Measurements from ENCODE around the gene ATP6V0D1.
"Not testable (repeated sequence)": the region's sequence is repeated elsewhere in the genome, so short reads cannot be mapped to it uniquely, and the experiment has no call there.

The ATP6V0D1 gene

DNA sequence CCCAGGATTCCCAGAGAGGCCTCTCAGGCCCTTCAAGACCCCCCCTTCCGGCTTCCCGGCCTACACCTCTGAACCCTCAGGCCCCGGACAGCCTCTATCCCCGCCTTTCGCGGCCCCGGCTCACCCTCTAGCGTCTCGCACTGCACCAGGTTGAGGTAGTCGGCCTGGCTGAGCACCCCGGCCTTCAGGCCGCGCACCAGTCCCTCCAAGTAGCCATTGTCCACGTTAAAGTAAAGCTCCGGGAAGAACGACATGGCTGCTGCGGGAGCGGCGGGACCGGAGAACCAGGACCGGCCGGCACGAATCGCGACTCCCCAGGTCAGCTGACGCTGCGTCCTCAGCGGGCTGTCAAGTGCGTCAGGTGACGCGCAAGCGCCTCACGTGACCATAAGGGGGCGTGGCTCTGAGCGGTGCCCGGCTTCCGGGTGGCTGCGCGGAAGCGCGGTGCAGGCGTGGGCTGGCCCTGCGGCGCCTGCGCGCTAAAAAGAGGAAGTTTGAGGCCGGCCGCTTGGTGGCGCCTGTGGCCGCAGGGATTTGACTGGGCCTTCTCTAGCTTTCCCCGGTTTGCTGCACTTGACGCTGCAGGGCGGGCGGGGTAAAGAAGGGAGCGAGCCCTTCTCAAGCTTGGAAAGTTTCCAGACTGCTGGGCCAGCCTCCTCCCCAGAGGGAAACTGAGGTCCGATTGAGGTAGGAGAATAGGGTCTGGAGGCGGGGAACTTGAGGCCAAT, at the start of gene ATP6V0D1:
Gene ATP6V0D1 (minus strand): TSS at position 325 of the 728 bp plus-strand sequence. CDS start 71 bp downstream, at position 254.
- DNase-seq (ENCODE audit: low read depth), result peak; percentile 98

DNA sequence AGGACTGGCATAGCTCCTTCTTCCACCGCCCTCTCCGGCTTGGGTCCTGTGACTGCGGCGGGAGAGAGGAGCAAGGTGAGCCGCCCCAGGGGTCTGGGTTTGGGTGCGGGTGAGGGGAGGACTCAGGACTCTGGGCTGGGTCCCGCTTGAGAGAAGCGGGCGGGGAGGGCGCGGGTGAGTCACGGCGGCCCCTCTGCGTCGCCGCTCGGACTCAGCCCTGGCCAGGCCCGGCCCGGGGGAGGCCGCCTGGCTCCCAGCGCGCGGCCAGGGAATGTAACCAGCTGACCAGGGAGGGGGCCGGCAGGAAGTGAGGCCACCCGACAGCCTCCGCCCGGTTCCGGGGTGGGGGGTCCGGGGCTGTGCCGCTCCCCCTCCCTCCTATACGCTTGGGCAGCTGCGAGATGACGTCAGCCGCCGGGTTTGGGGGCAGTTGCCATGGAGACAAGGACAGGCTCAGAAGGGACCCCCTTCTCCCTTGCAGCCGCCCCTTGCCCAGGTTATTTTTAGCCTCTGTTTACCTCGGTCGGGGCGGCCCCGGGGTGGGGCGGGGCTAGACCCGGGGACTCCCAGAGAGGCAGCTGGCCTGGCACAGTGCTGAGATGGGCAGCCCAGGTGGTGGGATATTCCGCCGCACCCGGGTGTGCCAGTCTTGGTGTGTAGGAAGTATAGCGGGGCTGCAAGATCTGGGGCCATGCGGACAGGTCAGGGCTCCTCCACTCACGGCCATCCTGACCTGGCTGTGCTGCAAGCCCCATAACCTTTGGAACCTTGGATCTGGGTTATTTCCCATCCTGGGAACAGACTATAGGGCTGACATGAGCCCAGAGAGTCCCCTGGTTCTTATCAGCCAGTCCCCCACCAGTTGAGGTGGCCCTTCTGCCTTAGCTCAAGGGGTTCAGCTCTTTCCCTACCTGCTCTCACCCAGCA, 49.3 kb upstream of the ATP6V0D1 start:
- DNase-seq (ENCODE audit: low read depth), result no peak

DNA sequence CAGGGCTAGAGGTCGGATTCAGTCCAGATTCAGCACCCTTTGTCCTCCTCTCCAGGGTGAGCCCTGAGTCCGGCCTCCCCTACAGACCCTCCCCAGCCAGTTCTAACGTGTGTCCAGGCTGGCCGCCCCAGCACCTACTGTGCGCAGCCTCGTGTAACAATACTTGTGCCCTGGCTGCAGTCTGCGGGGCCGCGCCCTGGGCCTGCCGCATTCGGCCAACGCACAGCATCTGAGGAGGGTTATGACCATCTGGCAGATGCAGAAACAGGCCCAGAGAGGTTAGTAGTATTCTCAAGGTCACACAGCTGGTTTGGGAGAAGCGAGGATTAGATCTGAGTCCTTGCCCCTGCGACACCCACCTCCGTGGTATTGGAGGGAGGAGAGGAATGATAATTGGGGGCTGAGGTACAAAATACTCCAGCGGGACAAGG, 48.6 kb upstream of the ATP6V0D1 start:
- no peak for DNase-seq (ENCODE audit: low read depth)

DNA sequence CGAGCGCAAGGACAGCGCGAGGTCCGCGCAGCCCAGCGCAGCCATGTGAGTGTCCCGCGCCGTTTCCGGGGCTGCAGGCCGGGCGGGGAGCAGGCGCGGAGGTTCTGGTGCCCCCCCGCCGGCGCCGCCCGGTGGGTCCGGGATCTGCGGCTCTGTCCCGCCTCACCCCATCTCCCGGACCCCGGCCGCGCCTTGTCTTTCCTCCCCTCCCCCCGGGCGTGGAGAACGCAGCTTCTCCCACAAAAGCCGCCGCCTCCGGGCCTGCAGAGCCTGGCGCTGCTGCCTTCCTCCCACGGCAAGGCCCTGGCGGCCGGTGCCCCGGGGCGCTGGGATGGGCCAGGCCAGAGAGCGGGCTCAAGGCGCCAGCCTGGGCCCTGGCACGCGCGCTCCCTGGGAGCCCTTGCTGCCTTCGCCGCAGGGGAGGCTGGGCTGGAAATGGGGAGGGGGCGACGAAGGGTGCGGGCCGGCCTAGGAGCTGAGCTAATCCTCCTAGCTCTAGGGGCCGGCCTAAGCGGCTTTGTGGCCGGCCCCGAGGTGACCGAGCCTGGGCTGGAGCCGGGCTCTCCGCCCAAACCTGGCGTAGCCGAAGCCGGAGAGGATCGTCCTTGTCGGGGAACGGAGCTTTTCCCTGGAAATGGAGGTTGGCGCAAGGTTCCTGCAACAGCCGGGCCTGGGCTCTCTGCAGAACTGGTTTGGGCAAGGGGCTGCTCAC, 48.1 kb upstream of the ATP6V0D1 start:
- DNase-seq (ENCODE audit: low read depth), result no peak

DNA sequence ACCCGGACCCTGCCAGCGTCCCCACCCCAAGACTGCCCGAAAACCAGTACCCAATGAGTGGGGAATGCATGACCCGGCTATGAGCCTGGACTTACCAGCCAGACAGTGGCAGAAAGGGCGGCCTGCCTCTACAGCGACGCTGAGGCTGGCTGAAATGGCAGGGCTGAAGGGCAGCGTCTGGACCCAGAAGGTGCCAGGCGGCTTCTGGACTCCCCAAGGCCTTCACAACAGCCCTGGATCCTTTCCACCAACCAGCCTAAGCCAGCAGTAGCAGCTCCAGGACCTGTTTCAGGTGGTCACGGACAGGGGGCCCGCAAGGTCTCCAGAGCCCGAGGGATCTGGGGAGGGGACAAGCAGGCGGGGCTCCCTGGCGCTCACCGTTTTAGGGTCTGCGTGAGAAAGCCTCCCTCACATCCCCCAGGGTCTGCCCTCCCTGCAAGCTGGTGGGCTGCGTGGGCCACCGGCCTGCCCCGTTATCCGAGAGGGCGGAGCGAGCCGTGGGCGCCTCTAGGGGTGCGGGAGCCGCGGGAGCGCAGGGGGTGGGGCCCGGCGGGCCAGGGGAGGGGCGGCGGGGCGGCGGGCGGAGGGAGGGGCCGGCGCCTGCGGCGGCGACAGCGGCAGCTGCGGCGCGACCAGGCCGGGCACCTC, 47.4 kb upstream of the ATP6V0D1 start, which contains the start of gene RIPOR1:
Gene RIPOR1 (plus strand): TSS at position 608 of the 648 bp plus-strand sequence. CDS start 9,618 bp downstream, outside the sequence.
- DNase-seq (ENCODE audit: low read depth), result no peak

DNA sequence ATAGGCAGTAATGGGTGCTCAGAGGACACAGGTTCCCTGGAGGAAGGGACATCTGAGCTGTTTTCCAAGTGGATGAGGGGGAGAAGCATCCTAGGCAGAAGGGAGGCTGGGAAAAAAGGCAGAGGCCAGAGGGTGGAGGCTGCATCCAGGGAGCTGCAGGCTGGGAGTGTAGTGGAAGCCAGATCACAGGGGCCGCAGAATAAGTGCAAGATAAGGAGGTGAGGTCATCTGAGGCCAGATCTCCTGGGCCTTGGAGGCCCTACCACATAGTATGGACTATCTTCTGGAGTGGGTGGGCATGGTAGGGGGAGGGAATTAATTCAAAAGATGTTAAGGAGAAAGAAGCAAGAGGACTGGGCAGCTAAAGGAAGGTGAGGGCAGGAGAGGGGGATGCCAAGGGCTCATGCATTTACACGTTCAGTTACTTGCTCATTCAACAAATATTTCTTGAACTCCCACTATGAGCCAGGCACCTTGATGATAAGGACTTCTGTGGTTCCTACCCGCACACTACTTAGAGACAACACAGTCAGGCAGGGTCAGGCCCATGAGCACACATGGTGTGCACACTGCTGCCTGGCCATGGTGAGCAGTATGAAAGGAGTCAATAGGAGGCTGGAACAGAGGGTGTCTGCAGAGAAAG, 45.3 kb upstream of the ATP6V0D1 start:
- no peak for DNase-seq (ENCODE audit: low read depth)

DNA sequence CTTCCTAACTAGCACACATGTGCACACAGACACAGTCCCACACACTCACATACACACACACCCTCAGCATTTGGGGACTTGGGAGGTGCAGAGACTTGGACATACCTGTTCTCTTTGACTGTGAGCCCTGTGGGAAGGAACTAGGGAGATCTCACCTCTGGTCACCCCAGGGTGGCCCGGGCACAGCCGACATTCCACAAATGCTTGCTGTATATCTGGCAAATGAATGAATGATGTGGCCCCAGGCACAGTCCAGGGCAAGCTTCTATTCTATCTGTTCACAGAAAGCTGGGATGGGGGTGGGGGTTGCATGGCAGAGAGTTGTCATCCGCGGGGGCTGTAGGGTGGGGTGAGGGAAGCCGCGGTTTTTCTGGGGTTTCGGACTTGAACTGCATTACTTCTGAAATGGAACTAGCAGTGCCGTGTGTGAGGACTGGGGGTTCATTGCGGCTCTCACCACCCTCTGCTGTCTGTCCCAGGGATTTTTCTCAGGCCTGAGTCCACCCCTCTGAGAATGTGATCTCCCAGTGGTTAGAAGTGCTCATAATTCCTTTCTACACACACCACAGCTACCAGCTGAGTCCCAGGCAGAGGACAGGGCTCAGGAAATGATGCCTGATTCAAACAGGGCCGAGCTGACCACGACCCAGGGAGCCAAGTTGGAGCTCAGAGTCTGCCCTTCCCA, 44.4 kb upstream of the ATP6V0D1 start:
- no peak for DNase-seq (ENCODE audit: low read depth)

DNA sequence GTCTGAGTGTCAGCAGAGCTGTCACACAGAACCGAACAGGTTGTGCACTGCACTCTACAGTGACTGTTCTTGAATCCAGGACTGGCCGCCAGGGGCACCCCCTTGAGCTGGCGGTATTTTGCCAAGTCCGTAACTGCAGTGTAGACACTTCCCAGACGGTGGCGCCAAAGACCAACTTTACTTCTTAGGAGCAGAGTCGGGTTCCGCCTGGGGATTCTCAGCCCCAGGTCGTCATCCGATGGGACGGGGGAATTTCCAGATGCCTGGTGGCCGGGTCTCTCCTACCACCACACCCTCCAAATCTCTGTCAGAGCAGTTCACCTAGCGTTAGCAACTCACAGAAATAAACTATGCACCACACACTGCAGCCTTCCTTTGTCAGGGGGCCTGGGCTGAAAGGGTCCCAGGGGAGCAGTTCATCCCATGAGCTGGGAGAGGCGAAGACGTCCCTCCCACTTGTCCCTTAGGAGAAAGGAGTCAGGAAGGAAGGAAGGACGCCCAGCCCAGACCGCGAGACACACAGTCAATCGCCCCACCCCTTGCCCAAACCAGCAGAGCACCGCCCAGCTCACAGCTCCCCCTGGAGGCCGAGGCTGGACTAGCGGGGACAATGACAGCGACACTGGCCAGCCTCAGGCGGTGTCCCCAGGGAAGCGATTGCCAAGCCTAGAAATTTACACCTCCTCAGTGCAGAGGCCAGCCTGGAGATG, 40.3 kb upstream of the ATP6V0D1 start:
- peak; percentile 97 for DNase-seq (ENCODE audit: low read depth)

DNA sequence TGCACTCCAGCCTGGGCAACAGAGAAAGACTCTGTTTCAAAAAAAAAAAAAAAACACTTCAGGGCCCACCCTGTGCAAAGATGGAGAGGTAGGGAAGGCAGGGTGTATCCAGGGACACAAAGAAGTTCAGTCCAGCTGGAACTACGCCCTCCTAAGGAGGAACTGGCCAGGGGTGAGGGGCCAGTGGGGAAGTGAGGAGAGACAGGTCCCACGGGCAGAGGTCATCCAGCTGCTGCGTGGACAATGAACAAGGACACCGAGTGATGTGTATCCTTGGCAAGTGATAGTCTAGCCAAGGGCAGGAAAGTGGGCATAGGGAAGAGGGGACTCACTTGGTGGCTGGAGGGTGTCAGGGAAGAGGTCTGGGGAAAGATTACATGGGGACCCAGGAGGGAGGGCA, 38.3 kb upstream of the ATP6V0D1 start:
- DNase-seq (ENCODE audit: low read depth), result no peak

DNA sequence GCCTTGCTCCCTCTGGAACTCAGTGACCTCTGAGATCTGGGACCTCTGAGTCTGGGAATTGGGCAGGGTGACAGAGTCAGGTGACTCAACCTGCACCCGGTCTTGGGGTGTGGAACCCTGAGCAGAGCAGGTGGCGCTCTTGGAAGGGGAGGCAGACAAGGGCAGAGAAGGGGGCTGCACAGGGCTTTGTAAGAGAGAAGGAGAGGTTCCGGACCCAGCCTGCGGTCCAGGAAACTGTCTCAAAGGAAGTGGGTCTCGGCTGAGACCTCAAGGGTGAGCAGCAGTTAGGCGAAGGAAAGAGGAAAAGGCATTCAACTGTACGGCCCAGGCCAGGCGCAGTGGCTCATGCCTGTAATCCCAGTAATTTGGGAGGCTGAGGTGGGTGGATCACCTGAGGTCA, 37.7 kb upstream of the ATP6V0D1 start:
- DNase-seq (ENCODE audit: low read depth), result no peak

DNA sequence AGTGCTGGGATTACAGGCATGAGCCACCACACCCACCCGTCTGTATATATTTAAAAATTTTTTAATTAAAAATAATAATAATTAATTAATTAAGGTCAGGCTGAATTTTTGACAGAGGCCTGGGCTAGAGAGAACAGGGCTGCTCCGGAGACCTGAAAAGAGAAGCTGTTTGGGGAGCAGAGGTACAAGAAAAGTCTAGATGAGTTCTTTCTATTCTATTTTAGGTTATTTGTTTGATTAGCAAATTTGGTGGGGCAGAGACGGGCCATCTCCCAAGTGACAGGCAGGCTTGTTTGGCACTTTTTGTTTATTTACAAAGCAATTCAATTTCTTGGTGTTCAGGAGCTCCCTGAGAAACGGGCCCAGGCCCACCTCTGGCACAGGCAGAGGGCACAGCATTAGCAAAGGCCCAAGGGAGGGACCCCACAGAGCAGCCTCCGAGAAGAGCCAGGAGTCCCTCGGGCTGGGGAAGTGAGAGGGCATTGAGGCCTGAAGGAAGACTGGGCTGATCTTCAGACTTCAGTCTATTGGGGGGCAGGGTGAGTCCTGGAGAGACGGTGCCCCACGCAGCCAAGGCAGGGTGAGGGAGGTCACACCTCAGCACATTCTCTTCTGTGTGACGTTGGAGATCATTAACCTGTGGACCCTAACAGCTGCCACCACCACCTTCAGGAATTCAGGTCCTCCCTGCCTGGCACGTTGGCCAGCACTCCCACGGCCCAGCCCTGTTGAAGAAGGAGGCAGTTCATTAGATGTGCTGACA, 36.9 kb upstream of the ATP6V0D1 start:
- no peak for DNase-seq (ENCODE audit: low read depth)

DNA sequence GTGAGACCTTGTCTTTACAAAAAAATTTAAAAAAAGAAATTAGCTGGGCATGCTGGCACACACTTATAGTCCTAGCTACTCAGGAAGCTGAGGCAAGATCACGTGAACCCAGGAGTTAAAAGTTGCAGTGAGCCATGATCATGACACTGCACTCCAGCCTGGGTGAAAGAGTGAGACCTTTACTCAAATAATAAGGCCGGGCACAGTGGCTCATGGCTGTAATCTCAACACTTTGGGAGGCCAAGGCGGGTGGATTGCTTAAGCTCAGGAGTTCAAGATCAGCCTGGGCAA, 36.1 kb upstream of the ATP6V0D1 start:
- DNase-seq (ENCODE audit: low read depth), result no peak

DNA sequence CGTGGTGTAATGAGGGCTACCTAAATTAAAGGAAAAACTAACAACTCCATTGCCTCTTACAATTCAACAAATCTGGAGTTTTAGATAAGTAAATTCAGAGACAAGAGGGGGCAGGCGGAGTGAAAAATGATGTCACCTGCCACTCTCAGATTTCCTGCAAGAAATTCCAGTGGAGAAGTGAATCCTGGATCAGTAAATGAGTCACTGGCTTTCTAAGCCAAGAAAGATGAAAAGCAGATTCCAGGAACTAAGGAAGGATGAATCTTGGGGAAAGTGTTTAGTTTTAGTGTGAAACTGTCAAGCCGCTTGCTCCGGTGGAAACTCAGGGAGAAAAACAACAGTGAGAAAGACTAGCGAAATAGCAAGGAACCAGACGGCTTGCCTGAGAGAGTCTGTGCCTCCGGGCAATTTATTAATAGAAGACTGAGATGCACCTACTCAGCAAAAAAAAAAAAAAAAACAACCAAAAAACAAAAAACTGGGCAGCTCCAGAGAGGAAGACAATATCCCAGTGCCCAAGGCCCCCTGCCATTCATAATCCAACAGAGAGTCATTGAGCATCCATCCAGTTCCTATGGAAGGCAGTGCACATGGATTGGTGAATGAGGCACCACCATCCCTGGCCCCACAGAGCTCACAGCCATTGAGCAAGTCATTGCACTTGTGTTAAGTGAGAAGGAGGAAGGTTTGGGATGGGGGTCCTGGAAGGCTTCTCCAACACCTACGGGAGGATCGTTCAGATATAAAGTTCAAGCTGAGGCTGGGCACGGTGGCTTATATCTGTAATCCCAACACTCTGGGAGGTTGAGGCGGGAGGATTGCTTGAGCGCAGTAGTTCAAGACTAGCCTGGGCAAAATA, 35.6 kb upstream of the ATP6V0D1 start:
- DNase-seq (ENCODE audit: low read depth), result no peak

DNA sequence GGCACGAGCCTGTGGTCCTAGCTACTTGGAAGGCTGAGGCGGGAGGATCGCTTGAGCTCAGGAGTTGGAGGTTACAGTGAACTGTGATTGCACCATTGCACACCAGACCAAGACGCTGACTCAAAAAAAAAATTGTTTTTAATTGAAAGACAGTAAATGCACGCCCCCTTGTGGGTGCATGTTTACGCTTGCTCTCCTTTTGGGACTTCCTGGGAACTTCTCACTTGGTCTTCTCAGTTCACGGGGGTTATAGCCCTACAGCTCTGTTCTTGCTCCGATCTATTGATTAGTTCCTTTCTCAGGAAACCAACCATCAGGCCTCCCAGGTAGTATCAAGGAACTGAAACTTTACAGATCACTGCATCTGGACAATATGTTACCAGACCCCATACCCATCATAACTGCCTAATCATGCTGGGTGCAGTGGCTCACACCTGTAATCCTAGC, 33.4 kb upstream of the ATP6V0D1 start:
- peak; percentile 75 for DNase-seq (ENCODE audit: low read depth)

DNA sequence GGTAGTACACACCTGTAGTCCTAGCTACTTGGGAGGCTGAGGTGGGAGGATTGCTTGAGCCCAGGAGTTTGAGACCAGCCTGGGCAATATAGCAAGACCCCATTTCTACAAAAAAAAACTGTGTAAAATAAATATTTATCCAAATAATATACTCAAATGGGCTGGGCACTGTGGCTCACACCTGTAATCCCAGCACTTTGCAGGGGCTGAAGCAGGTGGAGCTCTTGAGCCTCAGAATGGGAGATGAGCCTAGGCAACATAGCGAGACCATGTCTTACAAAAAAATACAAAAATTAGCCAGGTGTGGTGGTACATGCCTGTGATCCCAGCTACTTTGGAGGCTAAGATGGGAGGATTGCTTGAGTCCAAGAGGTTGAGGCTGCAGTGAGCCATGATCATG, 32.9 kb upstream of the ATP6V0D1 start:
- DNase-seq (ENCODE audit: low read depth), result not testable (repeated sequence)

DNA sequence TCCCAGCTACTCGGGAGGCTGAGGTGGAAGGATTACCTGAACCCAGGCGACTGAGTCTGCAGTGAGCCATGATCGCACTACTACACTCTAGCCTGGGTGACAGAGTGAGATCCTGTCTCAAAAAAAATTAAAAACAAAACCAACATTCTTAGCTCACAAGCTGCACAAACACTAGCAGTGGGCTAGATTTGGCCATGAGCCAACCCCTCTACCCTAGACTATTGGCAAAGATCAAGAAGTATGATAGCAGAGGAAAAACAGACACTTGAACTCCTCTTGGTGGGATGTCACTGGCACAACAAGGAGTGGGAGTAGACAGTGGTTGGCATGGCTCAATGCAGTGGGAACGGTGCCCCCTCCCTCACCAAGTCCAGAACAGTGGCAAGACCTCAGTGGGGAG, 28.1 kb upstream of the ATP6V0D1 start:
- DNase-seq (ENCODE audit: low read depth), result no peak

DNA sequence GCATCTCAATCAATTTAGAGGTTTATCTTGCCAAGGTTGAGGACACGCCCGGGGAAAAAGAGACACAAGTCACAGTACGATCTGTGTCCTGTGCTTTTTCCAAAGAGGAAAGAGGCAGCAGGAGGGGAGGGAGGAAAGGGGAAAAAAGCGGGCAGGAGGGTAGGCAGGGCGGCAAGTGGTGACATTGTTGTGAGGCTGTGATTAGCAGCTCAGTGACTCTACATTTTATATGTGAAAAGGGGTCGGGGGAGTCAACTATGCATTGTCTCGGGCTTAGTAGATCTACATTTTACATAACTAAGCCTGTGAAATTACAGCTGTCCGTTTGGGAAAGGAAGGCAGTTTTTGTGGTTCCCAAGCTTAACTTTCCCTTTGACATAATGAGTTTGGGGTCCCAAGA, 25.5 kb upstream of the ATP6V0D1 start:
- DNase-seq (ENCODE audit: low read depth), result no peak
